Large intestine (tissue), 12 donors: Measurements from ENCODE around the gene ECE2. TPM values are rescaled to one million over a fixed set of nuclear protein-coding genes. Genes with fewer than 3 reads are reported as not detected.

Experiments
- DNase-seq, 2 donors: peaks; one replicate each; pipeline versions ENCODE4 v3.0.0 to v3.0.0-alpha.2; 2013
- H3K27ac ChIP-seq: one replicate; pipeline ENCODE4 v1.5.1; 2013; ENCODE audit warnings: low read length
- H3K27me3 ChIP-seq: 2 replicates; pipeline ENCODE4 v1.6.1; 2013; ENCODE audit warnings: low read length; ENCODE audit not compliant: control insufficient read depth, insufficient read depth
- H3K36me3 ChIP-seq: 2 replicates; pipeline ENCODE4 v1.6.1; 2013; ENCODE audit warnings: low read length; ENCODE audit not compliant: control insufficient read depth, insufficient read depth
- H3K4me1 ChIP-seq: one replicate; pipeline ENCODE4 v1.6.1; 2013; ENCODE audit warnings: low read length; ENCODE audit not compliant: control insufficient read depth, insufficient read depth
- H3K4me3 ChIP-seq: one replicate; pipeline ENCODE4 v1.5.1; 2013; ENCODE audit warnings: low read length
- H3K9me3 ChIP-seq: one replicate; pipeline ENCODE4 v1.6.1; 2013; ENCODE audit warnings: mild to moderate bottlenecking, low read depth, low read length, moderate library complexity; ENCODE audit not compliant: control insufficient read depth
- WGBS: methylation state at CpG from one replicate; pipeline ENCODE4 v1.1.5; 2013; ENCODE audit warnings: low lambda C conversion rate; ENCODE audit not compliant: insufficient coverage; 5-methylcytosine and 5-hydroxymethylcytosine counted together
- long read RNA-seq, 11 donors: transcript quantifications; one replicate each; lab custom pipeline, GENCODE V29; 2026
- polyA plus RNA-seq: library from polyadenylated mRNA; unstranded; fragments of 120-200 nt; gene quantifications from one replicate; pipeline ENCODE4 v1.2.1, GENCODE V29; 2013

The ECE2 gene
- polyA plus RNA-seq, result 1.4 TPM
- long read RNA-seq, donor 1, partial matches to known transcripts, result 0 of 1 reads
- long read RNA-seq, donor 1, other reads (novel, unspliced or antisense), result 0 of 1 reads
- long read RNA-seq, donor 2, partial matches to known transcripts, result 0 of 1 reads
- long read RNA-seq, donor 2, other reads (novel, unspliced or antisense), result 0 of 1 reads
- long read RNA-seq, donor 3, result 0 reads
- long read RNA-seq, donor 4, result 0 reads
- long read RNA-seq, donor 5, result 0 reads
- long read RNA-seq, donor 6, result 0 reads
- long read RNA-seq, donor 7, result 0 reads
- long read RNA-seq, donor 8, result 0 reads
- long read RNA-seq, donor 9, result 0 reads
- long read RNA-seq, donor 10, result 0 reads
- long read RNA-seq, donor 11, result 0 reads

GRCh38 chr3:184275961-184276910 lies at the start of gene ECE2:
ECE2 (plus strand) TSS chr3:184276022; CDS start chr3:184276154, 132 bp downstream.
- H3K27me3 ChIP-seq, result peaks cover 57% of the 10 kb centered on the region

GRCh38 chr3:184227481-184227935 lies 48.3 kb upstream of the ECE2 start:
- no peak for DNase-seq
- no peak overlapping the region for H3K4me3 ChIP-seq
- H3K9me3 ChIP-seq, result peaks cover 6% of the 10 kb centered on the region
- H3K27me3 ChIP-seq, result peaks cover 50% of the 10 kb centered on the region
- no peak overlapping the region for H3K27ac ChIP-seq
- no CpG with 5 or more reads among the region's 2 CpGs for WGBS
- peaks cover 8% of the 10 kb centered on the region for H3K4me1 ChIP-seq
- H3K36me3 ChIP-seq, result no peaks in the 10 kb centered on the region

More at GRCh38 chr3:184275961-184276910, at the start of gene ECE2:
- Histone ChIP-seq H3K36me3 (no peaks in the 10 kb centered on the region), H3K4me3 (no peak within 1 kb of the TSS), H3K9me3 (peaks cover 5% of the 10 kb centered on the region), H3K27ac (no peak within 1 kb of the TSS), H3K4me1 (no peaks in the 10 kb centered on the region)
- no peak for DNase-seq
- WGBS, result no CpG with 5 or more reads among the region's 65 CpGs

DNA sequence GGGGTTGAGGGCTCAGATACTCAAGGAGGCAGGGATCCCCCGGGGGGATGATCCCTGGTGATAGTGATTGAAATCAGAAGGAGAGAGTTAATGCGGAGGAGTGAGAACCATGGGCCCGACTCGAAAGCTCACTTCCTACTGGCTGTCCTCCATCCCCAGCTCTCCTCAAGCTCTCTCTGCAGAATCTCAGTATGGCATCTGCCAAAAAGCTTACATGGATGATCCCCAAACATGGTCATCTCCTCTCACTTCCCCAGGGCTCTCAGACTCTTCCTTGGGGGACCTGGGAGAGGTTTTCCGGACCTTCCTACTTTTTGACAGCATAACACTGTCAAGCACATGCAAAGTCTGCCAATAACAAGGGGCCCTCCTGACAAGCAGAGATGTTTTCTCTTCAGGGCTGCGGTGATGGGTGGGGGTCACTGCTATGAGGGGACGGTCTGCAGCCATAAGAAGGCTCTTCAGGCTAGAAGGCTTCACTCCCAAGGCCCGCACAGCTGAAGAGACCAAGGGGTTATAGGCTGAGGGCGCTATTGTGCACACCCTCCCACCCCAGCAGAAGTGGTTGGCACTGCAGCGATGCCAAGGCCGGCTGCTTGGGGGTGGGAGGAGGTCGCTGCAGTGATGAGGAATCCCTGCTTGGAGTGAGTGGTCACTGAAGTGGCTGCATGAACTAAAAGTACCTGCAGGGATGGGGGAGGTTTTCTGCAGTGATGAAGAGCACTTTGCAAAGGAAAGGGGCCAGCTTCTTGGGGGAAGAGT lies 47.3 kb upstream of the ECE2 start:
- WGBS, result 0% methylated on average over 1 of the region's 12 CpGs
- Histone ChIP-seq H3K4me3 (no peak overlapping the region), H3K27ac (no peak overlapping the region), H3K4me1 (peaks cover 8% of the 10 kb centered on the region), H3K36me3 (no peaks in the 10 kb centered on the region), H3K27me3 (peaks cover 61% of the 10 kb centered on the region), H3K9me3 (peaks cover 10% of the 10 kb centered on the region)
- DNase-seq, result no peak

DNA sequence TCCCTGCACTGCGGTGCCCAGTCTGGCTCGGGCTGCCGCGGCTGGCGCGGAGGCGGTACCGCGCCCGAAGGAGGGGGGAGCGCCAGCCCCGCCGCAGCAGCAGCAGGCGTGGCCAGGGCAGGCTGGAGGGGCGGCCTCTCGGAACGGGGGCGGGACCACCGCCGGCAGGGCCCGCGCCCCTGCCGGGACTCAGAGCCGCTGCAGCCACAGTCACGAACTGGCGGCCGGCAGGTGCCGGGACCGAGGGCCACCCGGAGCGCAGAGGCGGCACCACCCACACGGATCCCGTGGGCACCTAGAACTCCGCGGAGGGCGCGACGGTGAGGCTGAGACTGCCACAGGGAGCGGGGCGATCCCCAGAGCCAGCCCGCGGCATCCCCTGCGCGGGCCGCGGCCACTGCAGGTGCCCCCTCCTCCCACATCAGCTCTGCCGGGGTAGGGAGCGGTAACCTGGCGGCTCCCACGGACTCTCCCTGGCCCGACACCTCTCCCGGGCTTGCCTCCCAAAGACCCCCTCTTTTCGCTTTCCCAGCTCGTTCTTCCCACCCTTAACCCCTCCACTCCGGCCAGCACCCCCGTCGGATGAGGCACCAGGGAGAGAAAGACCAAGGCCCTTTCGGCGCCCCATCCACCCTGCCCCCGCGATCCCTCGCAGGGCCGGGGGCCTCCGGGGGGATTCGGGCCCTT lies 46.3 kb upstream of the ECE2 start, which contains the start of gene VWA5B2:
TSS of gene VWA5B2 (plus strand) at position 192 of the 687 bp plus-strand sequence. CDS start 944 bp downstream, outside the sequence.
- H3K36me3 ChIP-seq, result no peaks in the 10 kb centered on the region
- peaks cover 8% of the 10 kb centered on the region for H3K4me1 ChIP-seq
- no peak within 1 kb of the TSS for H3K27ac ChIP-seq
- DNase-seq, result peak; percentile 46 to 59
- H3K27me3 ChIP-seq, result peaks cover 67% of the 10 kb centered on the region
- peaks cover 10% of the 10 kb centered on the region for H3K9me3 ChIP-seq
- no CpG with 5 or more reads among the region's 66 CpGs for WGBS
- H3K4me3 ChIP-seq, result peak within 1 kb of the TSS; percentile 35

GRCh38 chr3:184230081-184230602 lies 45.7 kb upstream of the ECE2 start:
- H3K27ac ChIP-seq, result no peak overlapping the region
- peak; percentile 34 to 60 for DNase-seq
- no peaks in the 10 kb centered on the region for H3K36me3 ChIP-seq
- H3K9me3 ChIP-seq, result peaks cover 10% of the 10 kb centered on the region
- peaks cover 8% of the 10 kb centered on the region for H3K4me1 ChIP-seq
- peaks cover 70% of the 10 kb centered on the region for H3K27me3 ChIP-seq
- WGBS, result no CpG with 5 or more reads among the region's 61 CpGs
- peak overlapping the region; percentile 35 for H3K4me3 ChIP-seq

DNA sequence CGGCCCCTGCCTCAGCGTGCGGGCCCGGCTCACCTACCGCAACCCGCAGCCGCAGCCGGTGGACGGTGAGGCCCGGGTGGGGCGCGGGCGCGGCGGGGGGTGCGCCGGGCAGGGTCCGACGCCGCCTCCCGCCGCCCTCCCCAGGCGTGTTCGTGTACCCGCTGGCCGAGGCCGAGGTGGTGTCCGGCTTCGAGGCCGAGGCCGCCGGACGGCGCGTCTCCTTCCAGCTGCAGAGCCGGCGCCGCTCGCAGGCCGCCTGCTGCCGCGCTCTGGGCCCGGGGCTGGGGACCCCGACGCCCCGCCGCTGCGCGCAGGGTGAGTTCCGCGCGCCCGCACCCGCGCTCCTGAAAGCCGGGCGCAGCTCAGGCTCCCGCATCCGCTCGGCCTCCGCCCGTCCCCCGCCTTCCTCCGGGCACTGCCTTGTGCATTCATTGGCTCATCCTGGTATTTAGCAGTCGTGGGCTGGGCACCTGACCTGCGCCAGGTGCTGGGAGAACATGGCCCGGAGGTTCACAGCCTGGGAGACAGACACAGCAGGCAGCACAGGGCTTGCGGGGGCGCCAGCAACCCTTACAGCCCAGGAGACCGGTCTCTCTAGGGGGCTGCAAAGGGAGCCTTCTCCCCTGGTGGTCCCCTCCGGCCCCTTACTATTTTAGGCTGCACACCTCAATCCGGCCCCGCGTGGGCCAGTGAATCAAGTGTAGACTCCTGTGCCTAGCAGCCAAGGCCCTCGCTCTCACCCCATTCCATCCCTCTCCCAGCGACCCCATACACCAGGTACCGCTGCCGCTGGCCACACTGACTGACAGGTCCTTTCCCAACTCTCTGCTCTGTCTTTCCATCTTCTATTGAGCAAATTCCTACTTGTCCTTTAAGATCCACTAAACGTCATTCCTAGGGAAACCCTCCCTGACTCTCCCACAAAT lies 45.0 kb upstream of the ECE2 start:
- H3K27me3 ChIP-seq, result peaks cover 72% of the 10 kb centered on the region
- H3K4me3 ChIP-seq, result peak overlapping the region; percentile 4
- DNase-seq, result peak in 1 of 2 donors; percentile 18
- peaks cover 10% of the 10 kb centered on the region for H3K9me3 ChIP-seq
- WGBS, result 40% methylated on average over 2 of the region's 79 CpGs
- H3K36me3 ChIP-seq, result no peaks in the 10 kb centered on the region
- peaks cover 8% of the 10 kb centered on the region for H3K4me1 ChIP-seq
- H3K27ac ChIP-seq, result no peak overlapping the region

GRCh38 chr3:184231671-184232070 lies 44.2 kb upstream of the ECE2 start:
- H3K27me3 ChIP-seq, result peaks cover 74% of the 10 kb centered on the region
- H3K9me3 ChIP-seq, result peaks cover 10% of the 10 kb centered on the region
- peaks cover 8% of the 10 kb centered on the region for H3K4me1 ChIP-seq
- no peak overlapping the region for H3K27ac ChIP-seq
- H3K36me3 ChIP-seq, result no peaks in the 10 kb centered on the region
- no peak overlapping the region for H3K4me3 ChIP-seq
- no peak for DNase-seq
- whole genome bisulfite sequencing, result no CpG with 5 or more reads among the region's 3 CpGs

DNA sequence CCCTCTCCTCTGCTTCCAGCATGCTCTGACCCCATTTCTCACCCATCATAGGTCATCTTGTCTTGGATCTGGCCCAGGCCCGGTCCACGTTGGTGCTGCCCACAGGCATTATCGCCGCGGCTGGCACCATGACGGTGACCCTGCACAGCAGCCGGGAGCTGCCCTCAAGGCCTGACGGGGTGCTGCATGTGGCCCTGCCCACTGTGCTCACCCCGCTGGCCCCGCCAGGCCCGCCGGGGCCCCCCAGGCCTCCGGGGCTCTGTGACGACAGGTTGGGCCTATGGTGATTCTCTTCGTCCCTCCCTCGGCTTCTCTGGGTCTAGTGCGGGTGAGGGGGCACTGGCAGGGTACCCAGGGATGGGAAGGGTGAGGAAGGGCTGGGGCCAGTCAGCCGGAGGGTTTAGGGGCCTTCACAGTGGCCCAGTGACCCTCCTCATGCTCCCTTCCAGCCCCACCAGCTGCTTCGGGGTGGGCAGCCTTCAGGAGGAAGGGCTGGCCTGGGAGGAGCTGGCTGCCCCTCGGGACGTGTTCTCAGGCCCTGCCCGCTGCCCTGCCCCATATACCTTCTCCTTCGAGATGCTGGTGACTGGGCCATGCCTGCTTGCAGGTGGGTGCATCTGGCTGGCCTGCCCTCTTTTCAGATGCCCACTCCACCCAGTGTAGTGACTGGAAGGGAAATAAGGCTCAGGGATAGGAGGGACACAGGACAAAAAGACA lies 42.5 kb upstream of the ECE2 start:
- Histone ChIP-seq H3K4me3 (no peak overlapping the region), H3K9me3 (peaks cover 10% of the 10 kb centered on the region), H3K36me3 (no peaks in the 10 kb centered on the region), H3K27ac (no peak overlapping the region), H3K27me3 (peaks cover 70% of the 10 kb centered on the region), H3K4me1 (peaks cover 8% of the 10 kb centered on the region)
- no peak for DNase-seq
- WGBS, result no CpG with 5 or more reads among the region's 23 CpGs
